ENCODE results near the gene LASP1NB.

LASP1NB gene

GRCh38 chr17:38881600-38882191 is 43.7 kb upstream of the LASP1NB start:
- TF ChIP-seq CTCF (conservative IDR thresholded peaks at IDR 0.05; ENCODE audit: low read length) (no peak), EZH2phosphoT487 (IDR thresholded peaks at IDR 0.05; ENCODE audit: borderline replicate concordance) (no peak)
- H3K9me3 ChIP-seq (ENCODE audit: insufficient read depth, low read depth, low read length), result no peaks in the 10 kb centered on the region
- H3K4me1 ChIP-seq (ENCODE audit: insufficient read depth, low read length, poor library complexity, severe bottlenecking), result peaks cover 54% of the 10 kb centered on the region
- peak overlapping the region; percentile 17 for H3K4me3 ChIP-seq (ENCODE audit: low read length, poor library complexity, severe bottlenecking)
- peak overlapping the region; percentile 28 for H3K9ac ChIP-seq (ENCODE audit: low read depth, low read length, poor library complexity, severe bottlenecking)
- H3K27me3 ChIP-seq (ENCODE audit: insufficient read depth, low read length, poor library complexity, severe bottlenecking), result no peaks in the 10 kb centered on the region
- H4K20me1 ChIP-seq (ENCODE audit: insufficient read depth, low read length, poor library complexity, severe bottlenecking), result peaks cover 80% of the 10 kb centered on the region
- H3K36me3 ChIP-seq (ENCODE audit: insufficient read depth, low read length), result peaks cover 83% of the 10 kb centered on the region
- H2AFZ ChIP-seq (ENCODE audit: low read length), result no peak overlapping the region
- H3K4me2 ChIP-seq (ENCODE audit: low read depth, low read length, poor library complexity, severe bottlenecking), result peak overlapping the region; percentile 58
- no peaks in the 10 kb centered on the region; the same call in 1 of the 2 replicates for H3F3A ChIP-seq (ENCODE audit: low read depth)
- peaks cover 98% of the 10 kb centered on the region for H3K79me2 ChIP-seq (ENCODE audit: insufficient read depth, low read length)
- H3K9me2 ChIP-seq (replicated peaks; ENCODE audit: low read depth, low read length), result no peaks in the 10 kb centered on the region

DNA sequence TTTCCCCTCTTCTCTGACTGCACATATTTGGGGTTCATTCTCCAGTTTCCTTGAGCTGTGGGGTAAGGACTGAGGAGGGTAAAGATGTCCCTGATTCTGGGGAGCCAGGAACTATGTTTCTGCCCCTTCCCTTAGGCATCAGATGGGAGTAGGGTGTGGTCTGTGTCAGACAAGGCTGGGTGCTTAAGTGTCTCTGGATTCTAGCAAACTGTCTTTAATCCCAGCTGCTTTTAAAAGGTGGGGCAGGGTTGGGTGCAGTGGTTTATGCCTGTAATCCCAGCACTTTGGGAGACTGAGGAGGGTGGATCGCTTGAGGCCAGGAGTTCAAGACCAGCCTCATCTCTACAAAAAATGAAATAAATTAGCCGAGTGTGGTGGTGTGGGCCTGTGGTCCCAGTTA is 42.5 kb upstream of the LASP1NB start:
- peaks cover 92% of the 10 kb centered on the region for H3K36me3 ChIP-seq (ENCODE audit: insufficient read depth, low read length)
- H4K20me1 ChIP-seq (ENCODE audit: insufficient read depth, low read length, poor library complexity, severe bottlenecking), result peaks cover 77% of the 10 kb centered on the region
- no peak overlapping the region for H3K9ac ChIP-seq (ENCODE audit: low read depth, low read length, poor library complexity, severe bottlenecking)
- TF ChIP-seq EZH2phosphoT487 (IDR thresholded peaks at IDR 0.05; ENCODE audit: borderline replicate concordance) (no peak), CTCF (conservative IDR thresholded peaks at IDR 0.05; ENCODE audit: low read length) (no peak)
- no peaks in the 10 kb centered on the region for H3K9me3 ChIP-seq (ENCODE audit: insufficient read depth, low read depth, low read length)
- H2AFZ ChIP-seq (ENCODE audit: low read length), result no peak overlapping the region
- H3K79me2 ChIP-seq (ENCODE audit: insufficient read depth, low read length), result peaks cover 98% of the 10 kb centered on the region
- H3K4me1 ChIP-seq (ENCODE audit: insufficient read depth, low read length, poor library complexity, severe bottlenecking), result peaks cover 43% of the 10 kb centered on the region
- H3K27me3 ChIP-seq (ENCODE audit: insufficient read depth, low read length, poor library complexity, severe bottlenecking), result no peaks in the 10 kb centered on the region
- no peak overlapping the region for H3K4me3 ChIP-seq (ENCODE audit: low read length, poor library complexity, severe bottlenecking)
- H3F3A ChIP-seq (ENCODE audit: low read depth), result no peaks in the 10 kb centered on the region; the same call in 1 of the 2 replicates
- H3K4me2 ChIP-seq (ENCODE audit: low read depth, low read length, poor library complexity, severe bottlenecking), result no peak overlapping the region
- no peaks in the 10 kb centered on the region for H3K9me2 ChIP-seq (replicated peaks; ENCODE audit: low read depth, low read length)

DNA sequence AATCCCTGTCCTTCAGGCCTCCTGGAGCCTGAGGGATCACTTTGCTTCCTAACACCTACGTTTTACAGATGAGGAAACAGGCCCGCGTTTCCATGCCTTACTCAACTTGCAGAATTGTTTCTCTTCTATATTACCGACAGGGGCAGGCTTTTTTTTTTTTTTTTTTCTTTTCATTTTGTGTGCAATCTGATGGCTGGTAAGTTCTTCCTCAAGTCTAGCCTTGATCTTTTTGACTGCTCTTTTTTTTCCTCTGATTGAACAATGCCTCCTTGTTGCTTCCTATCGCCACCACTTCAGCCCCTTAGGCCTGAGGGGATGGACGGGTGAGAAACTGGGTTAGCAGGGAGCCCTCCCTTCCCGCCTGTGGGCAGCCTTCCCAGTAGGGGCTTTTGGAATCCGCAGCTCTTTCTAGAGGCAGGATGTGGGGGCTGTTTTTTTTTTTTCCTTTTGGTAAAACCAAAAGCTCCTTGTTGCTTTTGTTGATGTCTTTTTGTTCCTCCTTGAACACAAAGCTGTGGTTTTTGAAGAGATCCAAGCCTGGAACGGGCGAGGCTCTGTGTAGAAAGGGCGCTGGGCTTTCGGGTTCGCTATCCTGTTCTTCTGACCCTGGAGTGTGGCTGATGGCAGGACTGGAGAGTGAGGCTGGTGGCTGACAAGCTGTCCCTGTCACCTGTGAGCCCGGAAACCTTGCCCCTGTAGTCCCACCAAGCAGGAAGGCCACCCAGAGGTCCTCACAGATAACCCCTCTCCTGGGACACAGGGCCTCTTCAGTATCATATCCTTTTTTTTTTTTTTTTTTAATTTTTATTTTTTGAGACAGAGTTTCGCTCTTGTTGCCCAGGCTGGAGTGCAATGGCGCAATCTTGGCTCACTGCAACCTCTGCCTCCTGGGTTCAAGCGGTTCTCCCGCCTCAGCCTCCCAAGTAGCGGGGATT is 41.6 kb upstream of the LASP1NB start:
- TF ChIP-seq EZH2phosphoT487 (IDR thresholded peaks at IDR 0.05; ENCODE audit: borderline replicate concordance), result no peak
- no peak for TF ChIP-seq CTCF (conservative IDR thresholded peaks at IDR 0.05; ENCODE audit: low read length)
- Histone ChIP-seq H2AFZ (ENCODE audit: low read length) (no peak overlapping the region), H3K27me3 (ENCODE audit: insufficient read depth, low read length, poor library complexity, severe bottlenecking) (no peaks in the 10 kb centered on the region), H3K36me3 (ENCODE audit: insufficient read depth, low read length) (peaks cover 91% of the 10 kb centered on the region), H3K4me1 (ENCODE audit: insufficient read depth, low read length, poor library complexity, severe bottlenecking) (peaks cover 40% of the 10 kb centered on the region), H4K20me1 (ENCODE audit: insufficient read depth, low read length, poor library complexity, severe bottlenecking) (peaks cover 67% of the 10 kb centered on the region), H3K4me2 (ENCODE audit: low read depth, low read length, poor library complexity, severe bottlenecking) (no peak overlapping the region), H3K9ac (ENCODE audit: low read depth, low read length, poor library complexity, severe bottlenecking) (no peak overlapping the region), H3F3A (ENCODE audit: low read depth) (no peaks in the 10 kb centered on the region; the same call in 1 of the 2 replicates), H3K79me2 (ENCODE audit: insufficient read depth, low read length) (peaks cover 98% of the 10 kb centered on the region), H3K4me3 (ENCODE audit: low read length, poor library complexity, severe bottlenecking) (no peak overlapping the region), H3K9me3 (ENCODE audit: insufficient read depth, low read depth, low read length) (no peaks in the 10 kb centered on the region), H3K9me2 (replicated peaks; ENCODE audit: low read depth, low read length) (no peaks in the 10 kb centered on the region)

Data from Loucy (cell line).